Activated T-helper 1 cell treated with anti-CD3 and anti-CD28 coated beads, Interleukin-12 subunit alpha, Interleukin-12 subunit beta, Interleukin-2, Interleukin-4 antibody, amounts not matched to agents 30 ng/mL and 10 ng/mL and 1 ng/mL, durations not matched to agents 14 hours and 24 hours and 36 hours (primary cell): ENCODE measurements around the gene JAG2. TPM values are rescaled to one million over a fixed set of nuclear protein-coding genes. Genes with fewer than 3 reads are reported as not detected.

Experiments
- DNase-seq: peaks from one replicate; pipeline ENCODE4 v3.0.0; 2021; ENCODE audit warnings: low spot score
- H3K27ac Mint-ChIP-seq: one replicate; pipeline ENCODE4 v1.8.0; 2021; ENCODE audit warnings: mild to moderate bottlenecking, mixed read lengths
- H3K27me3 Mint-ChIP-seq: one replicate; pipeline ENCODE4 v1.8.0; 2022; ENCODE audit warnings: mild to moderate bottlenecking, moderate library complexity, mixed read lengths; ENCODE audit not compliant: insufficient read depth
- H3K36me3 Mint-ChIP-seq: one replicate; pipeline ENCODE4 v1.8.0; 2021; ENCODE audit warnings: low read depth, mixed read lengths
- H3K4me1 Mint-ChIP-seq: one replicate; pipeline ENCODE4 v1.8.0; 2021; ENCODE audit warnings: low read depth, mixed read lengths
- H3K4me3 Mint-ChIP-seq: one replicate; pipeline ENCODE4 v1.8.0; 2021; ENCODE audit warnings: mild to moderate bottlenecking, moderate library complexity, mixed read lengths
- H3K9me3 Mint-ChIP-seq: one replicate; pipeline ENCODE4 v1.8.0; 2021; ENCODE audit warnings: mixed read lengths
- intact Hi-C: fragments of 100-400 bp; cut with micrococcal nuclease; formaldehyde crosslinking; loops from one replicate; pipeline ENCODE4 v1.15.1; 2024
- total RNA-seq: library from RNA; stranded (reverse); gene quantifications from 2 replicates; pipeline ENCODE4 v1.2.3, GENCODE V29; 2022

Gene JAG2
- total RNA-seq, 1 donor from 2014 or later = 7.4 TPM

GRCh38 chr14:105165134-105165704 is 3.4 kb downstream of the JAG2 start:
- no peak overlapping the region for H3K27ac Mint-ChIP-seq
- intact Hi-C loops = loop anchor here (5.0 kb wide), 1 partner anchor 73 kb away; no protein-coding TSS in a partner anchor
- no peaks in the 10 kb centered on the region for H3K9me3 Mint-ChIP-seq
- no peak for DNase-seq
- no peak overlapping the region for H3K4me3 Mint-ChIP-seq
- H3K27me3 Mint-ChIP-seq = peaks cover 17% of the 10 kb centered on the region
- H3K36me3 Mint-ChIP-seq = no peaks in the 10 kb centered on the region
- H3K4me1 Mint-ChIP-seq = peaks cover 6% of the 10 kb centered on the region

- no peak for DNase-seq
- H3K27me3 Mint-ChIP-seq = peaks cover 8% of the 10 kb centered on the region
- H3K4me1 Mint-ChIP-seq = no peaks in the 10 kb centered on the region
- H3K9me3 Mint-ChIP-seq = no peaks in the 10 kb centered on the region
- H3K4me3 Mint-ChIP-seq = no peak overlapping the region
- intact Hi-C loops = no loop called here
- no peaks in the 10 kb centered on the region for H3K36me3 Mint-ChIP-seq
- no peak overlapping the region for H3K27ac Mint-ChIP-seq
These were observed 5.4 kb downstream of the JAG2 start for GRCh38 chr14:105163040-105163742.

- Mint-ChIP-seq H3K9me3 (no peaks in the 10 kb centered on the region), H3K4me1 (no peaks in the 10 kb centered on the region), H3K36me3 (no peaks in the 10 kb centered on the region), H3K27ac (no peak overlapping the region), H3K4me3 (no peak overlapping the region), H3K27me3 (peaks cover 8% of the 10 kb centered on the region)
- intact Hi-C loops = no loop called here
- DNase-seq = no peak
These were observed 6.0 kb downstream of the JAG2 start for GRCh38 chr14:105162669-105162979.

GRCh38 chr14:105161964-105162668 is 6.5 kb downstream of the JAG2 start:
- Mint-ChIP-seq H3K36me3 (no peaks in the 10 kb centered on the region), H3K27ac (no peak overlapping the region), H3K9me3 (no peaks in the 10 kb centered on the region), H3K4me3 (no peak overlapping the region), H3K4me1 (no peaks in the 10 kb centered on the region), H3K27me3 (peaks cover 8% of the 10 kb centered on the region)
- DNase-seq = no peak
- intact Hi-C loops = no loop called here

- intact Hi-C loops = no loop called here
- peaks cover 4% of the 10 kb centered on the region for H3K27me3 Mint-ChIP-seq
- H3K27ac Mint-ChIP-seq = no peak overlapping the region
- no peak for DNase-seq
- no peaks in the 10 kb centered on the region for H3K4me1 Mint-ChIP-seq
- no peak overlapping the region for H3K4me3 Mint-ChIP-seq
- no peaks in the 10 kb centered on the region for H3K9me3 Mint-ChIP-seq
- no peaks in the 10 kb centered on the region for H3K36me3 Mint-ChIP-seq
These were observed 7.3 kb downstream of the JAG2 start for GRCh38 chr14:105161309-105161708.

GRCh38 chr14:105160776-105161175 is 7.8 kb downstream of the JAG2 start:
- Mint-ChIP-seq H3K4me1 (no peaks in the 10 kb centered on the region), H3K36me3 (no peaks in the 10 kb centered on the region), H3K4me3 (no peak overlapping the region), H3K27me3 (peaks cover 4% of the 10 kb centered on the region), H3K27ac (no peak overlapping the region), H3K9me3 (no peaks in the 10 kb centered on the region)
- no peak for DNase-seq
- intact Hi-C loops = no loop called here

GRCh38 chr14:105159344-105159743 is 9.2 kb downstream of the JAG2 start:
- intact Hi-C loops = no loop called here
- no peaks in the 10 kb centered on the region for H3K27me3 Mint-ChIP-seq
- H3K4me3 Mint-ChIP-seq = no peak overlapping the region
- no peak for DNase-seq
- no peaks in the 10 kb centered on the region for H3K36me3 Mint-ChIP-seq
- no peak overlapping the region for H3K27ac Mint-ChIP-seq
- no peaks in the 10 kb centered on the region for H3K4me1 Mint-ChIP-seq
- no peaks in the 10 kb centered on the region for H3K9me3 Mint-ChIP-seq

- no peak overlapping the region for H3K27ac Mint-ChIP-seq
- H3K36me3 Mint-ChIP-seq = no peaks in the 10 kb centered on the region
- H3K9me3 Mint-ChIP-seq = no peaks in the 10 kb centered on the region
- H3K4me3 Mint-ChIP-seq = no peak overlapping the region
- no peaks in the 10 kb centered on the region for H3K27me3 Mint-ChIP-seq
- H3K4me1 Mint-ChIP-seq = no peaks in the 10 kb centered on the region
- intact Hi-C loops = no loop called here
- DNase-seq = no peak
These were observed 9.8 kb downstream of the JAG2 start for GRCh38 chr14:105158794-105159193.

- H3K27me3 Mint-ChIP-seq = no peaks in the 10 kb centered on the region
- no peak overlapping the region for H3K4me3 Mint-ChIP-seq
- H3K9me3 Mint-ChIP-seq = no peaks in the 10 kb centered on the region
- H3K27ac Mint-ChIP-seq = no peak overlapping the region
- H3K4me1 Mint-ChIP-seq = no peaks in the 10 kb centered on the region
- DNase-seq = no peak
- no peaks in the 10 kb centered on the region for H3K36me3 Mint-ChIP-seq
- intact Hi-C loops = no loop called here
These were observed 10.7 kb downstream of the JAG2 start for GRCh38 chr14:105157872-105158271.

GRCh38 chr14:105156414-105157375 is 11.9 kb downstream of the JAG2 start:
- Mint-ChIP-seq H3K4me1 (no peaks in the 10 kb centered on the region), H3K27ac (no peak overlapping the region), H3K9me3 (no peaks in the 10 kb centered on the region), H3K36me3 (no peaks in the 10 kb centered on the region), H3K27me3 (no peaks in the 10 kb centered on the region), H3K4me3 (no peak overlapping the region)
- DNase-seq = no peak
- intact Hi-C loops = no loop called here

GRCh38 chr14:105155681-105156413 is 12.7 kb downstream of the JAG2 start:
- DNase-seq = no peak
- Mint-ChIP-seq H3K36me3 (no peaks in the 10 kb centered on the region), H3K27ac (no peak overlapping the region), H3K27me3 (no peaks in the 10 kb centered on the region), H3K4me1 (no peaks in the 10 kb centered on the region), H3K9me3 (no peaks in the 10 kb centered on the region), H3K4me3 (no peak overlapping the region)
- intact Hi-C loops = no loop called here

- Mint-ChIP-seq H3K4me3 (no peak overlapping the region), H3K27ac (no peak overlapping the region), H3K27me3 (no peaks in the 10 kb centered on the region), H3K9me3 (no peaks in the 10 kb centered on the region), H3K4me1 (no peaks in the 10 kb centered on the region), H3K36me3 (no peaks in the 10 kb centered on the region)
- no peak for DNase-seq
- intact Hi-C loops = no loop called here
These were observed 13.4 kb downstream of the JAG2 start for GRCh38 chr14:105155071-105155651.
